ENCODE data around the gene TM7SF2.

The TM7SF2 gene

GRCh38 chr11:65111744-65112545 lies at the start of gene TM7SF2:
Gene TM7SF2 (plus strand): TSS chr11:65111872. CDS start chr11:65112016, 144 bp downstream.
- peak; percentile 96 for DNase-seq

GRCh38 chr11:65063532-65063931 lies 48.1 kb upstream of the TM7SF2 start:
- DNase-seq: no peak

- DNase-seq: no peak
Measured at GRCh38 chr11:65064847-65065240, 46.8 kb upstream of the TM7SF2 start.

GRCh38 chr11:65065851-65066250 lies 45.8 kb upstream of the TM7SF2 start:
- DNase-seq: no peak

- no peak for DNase-seq
Measured at GRCh38 chr11:65066315-65066714, 45.4 kb upstream of the TM7SF2 start.

GRCh38 chr11:65066805-65067291 lies 44.8 kb upstream of the TM7SF2 start:
- DNase-seq: no peak

- no peak for DNase-seq
Measured at GRCh38 chr11:65067446-65067845, 44.2 kb upstream of the TM7SF2 start.

- DNase-seq: peak; percentile 43
Measured at GRCh38 chr11:65069217-65069616, 42.5 kb upstream of the TM7SF2 start.

- peak; percentile 34 for DNase-seq
Measured at GRCh38 chr11:65071907-65072630, 39.6 kb upstream of the TM7SF2 start.

- no peak for DNase-seq
Measured at GRCh38 chr11:65072631-65072966, 39.1 kb upstream of the TM7SF2 start.

- DNase-seq: peak; percentile 44
Measured at GRCh38 chr11:65077451-65077850, 34.2 kb upstream of the TM7SF2 start.

GRCh38 chr11:65078151-65078550 lies 33.5 kb upstream of the TM7SF2 start:
- DNase-seq: peak; percentile 59

- no peak for DNase-seq
Measured at GRCh38 chr11:65078786-65079342, 32.8 kb upstream of the TM7SF2 start.

GRCh38 chr11:65083134-65083833 lies 28.4 kb upstream of the TM7SF2 start:
- DNase-seq: no peak

GRCh38 chr11:65083834-65084597 lies 27.7 kb upstream of the TM7SF2 start, which contains the start of the genes CDCA5 and ZFPL1:
Gene CDCA5 (minus strand): TSS chr11:65084040. CDS start chr11:65083978, 62 bp downstream.
Gene ZFPL1 (plus strand): TSS chr11:65084222. CDS start chr11:65084699, 477 bp downstream.
- DNase-seq: peak; percentile 98

GRCh38 chr11:65084598-65085375 lies 26.9 kb upstream of the TM7SF2 start:
- no peak for DNase-seq

- DNase-seq: peak; percentile 36
Measured at GRCh38 chr11:65085446-65085845, 26.2 kb upstream of the TM7SF2 start.

GRCh38 chr11:65086809-65087208 lies 24.9 kb upstream of the TM7SF2 start:
- no peak for DNase-seq

GRCh38 chr11:65087216-65087615 lies 24.5 kb upstream of the TM7SF2 start:
- DNase-seq: no peak

- DNase-seq: no peak
Measured at GRCh38 chr11:65087827-65088226, 23.8 kb upstream of the TM7SF2 start.

GRCh38 chr11:65089621-65090020 lies 22.1 kb upstream of the TM7SF2 start:
- DNase-seq: no peak

Measured in suppressor macrophage treated with lipopolysaccharide for 4 hours (primary cell).